ENCODE results near the gene LACTBL1. TPM values are rescaled to one million over a fixed set of nuclear protein-coding genes. Genes with fewer than 3 reads are reported as not detected.

The LACTBL1 gene
- total and polyA plus RNA-seq, 5 donors = not detected

DNA sequence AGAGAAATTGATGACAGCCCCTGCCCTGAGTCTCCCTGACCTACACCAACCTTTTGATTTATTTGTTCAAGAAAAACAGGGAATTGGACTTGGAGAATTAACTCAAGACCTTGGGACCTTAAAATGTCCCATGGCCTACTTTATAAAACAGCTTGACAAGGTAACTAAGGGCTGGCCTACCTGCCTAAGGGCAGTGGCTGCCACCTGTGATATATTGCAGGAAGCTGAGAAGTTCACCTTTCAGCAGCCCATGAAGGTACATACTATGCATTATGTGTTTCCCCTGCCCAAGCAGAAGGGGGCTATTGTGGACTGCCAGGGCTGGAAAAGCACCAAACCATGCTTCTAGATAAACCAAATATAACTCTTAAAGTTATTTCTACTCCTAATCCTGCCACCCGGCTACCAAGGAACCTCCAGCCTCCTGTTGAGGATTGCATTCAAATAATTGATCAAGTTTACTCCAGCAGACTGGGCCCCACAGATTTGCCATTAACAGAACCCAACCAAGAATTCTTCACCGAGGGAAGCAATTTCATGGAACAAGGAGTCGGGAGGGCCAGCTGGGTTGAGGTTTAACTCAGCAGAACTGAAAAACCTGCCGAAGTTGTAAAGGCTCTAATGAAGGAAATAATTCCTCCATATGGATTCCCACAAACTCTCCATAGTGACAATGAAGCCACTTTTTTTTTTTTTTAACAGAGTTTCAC, 28.2 kb downstream of the LACTBL1 start:
- H3K4me3 ChIP-seq (ENCODE audit: low read length) = no peak overlapping the region
- no peaks in the 10 kb centered on the region for H3K27me3 ChIP-seq (ENCODE audit: control insufficient read depth, insufficient read depth)
- intact Hi-C loops (cut with DNase I) = no loop called here
- H3K9me3 ChIP-seq (ENCODE audit: control insufficient read depth, low read length) = no peaks in the 10 kb centered on the region
- no peak overlapping the region for H3K27ac ChIP-seq (ENCODE audit: low read length)
- 84% methylated on average over 4 of the region's 4 CpGs for WGBS
- H3K4me1 ChIP-seq (ENCODE audit: control insufficient read depth, insufficient read depth, low read length) = no peaks in the 10 kb centered on the region
- ATAC-seq (no peak), DNase-seq (no peak)

DNA sequence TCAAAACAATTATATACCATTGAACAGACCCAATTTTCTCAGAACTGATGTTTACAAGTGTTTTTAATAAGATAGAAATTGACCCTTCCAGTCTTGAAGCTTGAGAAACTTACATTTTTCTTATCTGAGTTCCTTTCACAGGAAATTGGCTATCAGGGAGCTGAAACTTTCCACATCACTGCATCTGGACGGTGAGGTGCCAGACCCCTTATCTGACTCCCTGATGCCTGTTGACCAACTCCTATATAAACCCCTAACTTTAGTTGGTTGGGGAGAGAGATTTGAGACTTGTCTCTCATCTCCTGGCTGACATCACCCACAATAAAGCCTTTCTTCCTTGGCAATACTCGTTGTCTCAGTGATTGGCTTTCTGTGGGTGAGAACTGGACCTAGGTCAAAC, 31.4 kb downstream of the LACTBL1 start:
- Histone ChIP-seq H3K4me1 (ENCODE audit: control insufficient read depth, insufficient read depth, low read length) (no peaks in the 10 kb centered on the region), H3K9me3 (ENCODE audit: control insufficient read depth, low read length) (no peaks in the 10 kb centered on the region), H3K27me3 (ENCODE audit: control insufficient read depth, insufficient read depth) (no peaks in the 10 kb centered on the region), H3K4me3 (ENCODE audit: low read length) (no peak overlapping the region), H3K27ac (ENCODE audit: low read length) (no peak overlapping the region)
- DNase-seq (no peak), ATAC-seq (no peak)
- 43% methylated on average over 2 of the region's 2 CpGs for WGBS
- intact Hi-C loops (cut with DNase I) = no loop called here

GRCh38 chr1:22936681-22937080, 36.0 kb downstream of the LACTBL1 start:
- intact Hi-C loops (cut with DNase I) = loop anchor here in 2 of 4 donors (10.0 kb wide), 2 partner anchors 232 to 262 kb away; no protein-coding TSS in a partner anchor
- Histone ChIP-seq H3K27me3 (ENCODE audit: control insufficient read depth, insufficient read depth) (no peaks in the 10 kb centered on the region), H3K4me3 (ENCODE audit: low read length) (no peak overlapping the region), H3K4me1 (ENCODE audit: control insufficient read depth, insufficient read depth, low read length) (no peaks in the 10 kb centered on the region), H3K9me3 (ENCODE audit: control insufficient read depth, low read length) (no peaks in the 10 kb centered on the region), H3K27ac (ENCODE audit: low read length) (no peak overlapping the region)
- 42% methylated on average over 2 of the region's 2 CpGs for WGBS
- no peak for DNase-seq
- ATAC-seq = no peak

DNA sequence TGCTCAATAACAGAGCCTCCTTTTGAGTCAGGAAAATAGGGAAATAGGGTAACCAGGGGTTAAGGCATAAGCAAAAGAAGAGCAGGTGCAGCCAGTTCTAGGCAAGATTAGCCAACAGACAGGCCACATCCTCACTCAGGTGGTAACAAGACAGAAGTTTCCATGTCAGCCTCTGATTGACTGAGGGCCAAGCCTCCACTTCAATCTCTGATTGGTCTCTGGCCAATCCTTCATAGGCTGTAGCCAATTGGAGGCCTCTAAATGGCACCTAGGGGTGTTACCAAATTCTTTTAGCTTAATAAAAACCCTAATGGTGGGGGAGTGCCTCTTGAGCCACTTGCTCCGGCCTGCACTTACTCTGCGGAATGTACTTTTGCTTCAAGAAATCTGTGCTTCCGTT, 37.2 kb downstream of the LACTBL1 start:
- no peak overlapping the region for H3K4me3 ChIP-seq (ENCODE audit: low read length)
- no peak overlapping the region for H3K27ac ChIP-seq (ENCODE audit: low read length)
- ATAC-seq (no peak), DNase-seq (no peak)
- no peaks in the 10 kb centered on the region for H3K9me3 ChIP-seq (ENCODE audit: control insufficient read depth, low read length)
- WGBS = 95% methylated on average over 3 of the region's 3 CpGs
- no peaks in the 10 kb centered on the region for H3K4me1 ChIP-seq (ENCODE audit: control insufficient read depth, insufficient read depth, low read length)
- no peaks in the 10 kb centered on the region for H3K27me3 ChIP-seq (ENCODE audit: control insufficient read depth, insufficient read depth)
- intact Hi-C loops (cut with DNase I) = loop anchor here in 2 of 4 donors (10.0 kb wide), 2 partner anchors 231 to 261 kb away; no protein-coding TSS in a partner anchor

GRCh38 chr1:22932803-22933470, 39.7 kb downstream of the LACTBL1 start:
- intact Hi-C loops (cut with DNase I) = loop anchor here in 2 of 4 donors (5.0 to 10.0 kb wide), 3 partner anchors 228 to 258 kb away; no protein-coding TSS in a partner anchor
- WGBS = 42% methylated on average over 4 of the region's 4 CpGs

GRCh38 chr1:22930240-22930912, 42.3 kb downstream of the LACTBL1 start:
- no peaks in the 10 kb centered on the region for H3K9me3 ChIP-seq (ENCODE audit: control insufficient read depth, low read length)
- intact Hi-C loops (cut with DNase I) = loop anchor here in 2 of 4 donors (2.0 to 10.0 kb wide), 4 partner anchors 226 to 256 kb away; no protein-coding TSS in a partner anchor
- no peak overlapping the region for H3K4me3 ChIP-seq (ENCODE audit: low read length)
- DNase-seq = peak; percentile 44 to 81 (median 78)
- WGBS = 31% methylated on average over 11 of the region's 11 CpGs
- H3K27me3 ChIP-seq (ENCODE audit: control insufficient read depth, insufficient read depth) = no peaks in the 10 kb centered on the region
- H3K4me1 ChIP-seq (ENCODE audit: control insufficient read depth, insufficient read depth, low read length) = peaks cover 3% of the 10 kb centered on the region
- H3K27ac ChIP-seq (ENCODE audit: low read length) = no peak overlapping the region
- peak; percentile 73 to 76 for ATAC-seq

More at GRCh38 chr1:22932803-22933470, 39.7 kb downstream of the LACTBL1 start:
- ATAC-seq (no peak), DNase-seq (no peak)
- Histone ChIP-seq H3K27me3 (ENCODE audit: control insufficient read depth, insufficient read depth) (no peaks in the 10 kb centered on the region), H3K4me3 (ENCODE audit: low read length) (no peak overlapping the region), H3K27ac (ENCODE audit: low read length) (no peak overlapping the region), H3K4me1 (ENCODE audit: control insufficient read depth, insufficient read depth, low read length) (peaks cover 3% of the 10 kb centered on the region), H3K9me3 (ENCODE audit: control insufficient read depth, low read length) (no peaks in the 10 kb centered on the region)

GRCh38 chr1:22925111-22925510, 47.6 kb downstream of the LACTBL1 start:
- 64% methylated on average over 9 of the region's 9 CpGs for WGBS
- no peak for ATAC-seq
- DNase-seq = no peak

DNA sequence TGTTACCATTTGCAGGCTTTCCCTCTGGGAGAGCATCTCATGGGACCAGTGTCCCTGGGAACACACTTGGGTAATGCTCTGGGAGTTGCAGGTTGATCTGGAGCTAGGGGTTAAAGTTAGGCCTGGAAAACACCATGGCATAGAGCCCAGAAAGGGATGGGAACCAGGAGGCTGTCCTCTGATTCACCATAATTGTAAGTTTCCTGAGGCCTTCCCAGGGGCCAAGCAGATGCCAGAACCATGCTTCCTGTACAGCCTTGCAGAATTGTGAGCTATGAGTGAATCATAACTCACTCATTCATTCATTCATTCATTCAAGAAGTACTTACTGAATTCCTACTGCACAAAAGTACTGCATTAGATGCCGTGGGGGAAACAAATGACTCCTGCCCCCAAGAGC, 50.0 kb downstream of the LACTBL1 start:
- DNase-seq (no peak), ATAC-seq (no peak)
- WGBS = 97% methylated on average over 1 of the region's 1 CpG
- Histone ChIP-seq H3K4me3 (ENCODE audit: low read length) (no peak overlapping the region), H3K27me3 (ENCODE audit: control insufficient read depth, insufficient read depth) (no peaks in the 10 kb centered on the region), H3K4me1 (ENCODE audit: control insufficient read depth, insufficient read depth, low read length) (no peaks in the 10 kb centered on the region), H3K9me3 (ENCODE audit: control insufficient read depth, low read length) (no peaks in the 10 kb centered on the region), H3K27ac (ENCODE audit: low read length) (no peak overlapping the region)
- intact Hi-C loops (cut with DNase I) = loop anchor here in 1 of 4 donors (10.0 kb wide), 1 partner anchor 218 kb away; no protein-coding TSS in a partner anchor

More at GRCh38 chr1:22925111-22925510, 47.6 kb downstream of the LACTBL1 start:
- intact Hi-C loops (cut with DNase I) = loop anchor here in 1 of 4 donors (10.0 kb wide), 1 partner anchor 220 kb away; no protein-coding TSS in a partner anchor
- H3K9me3 ChIP-seq (ENCODE audit: control insufficient read depth, low read length) = no peaks in the 10 kb centered on the region
- H3K4me1 ChIP-seq (ENCODE audit: control insufficient read depth, insufficient read depth, low read length) = peaks cover 3% of the 10 kb centered on the region
- H3K27me3 ChIP-seq (ENCODE audit: control insufficient read depth, insufficient read depth) = no peaks in the 10 kb centered on the region
- H3K27ac ChIP-seq (ENCODE audit: low read length) = no peak overlapping the region
- H3K4me3 ChIP-seq (ENCODE audit: low read length) = no peak overlapping the region

- 49% methylated on average over 8 of the region's 8 CpGs for WGBS
- ATAC-seq (peak; percentile 43 to 71), DNase-seq (no peak)
- H3K9me3 ChIP-seq (ENCODE audit: control insufficient read depth, low read length) = no peaks in the 10 kb centered on the region
- no peak overlapping the region for H3K4me3 ChIP-seq (ENCODE audit: low read length)
- no peaks in the 10 kb centered on the region for H3K4me1 ChIP-seq (ENCODE audit: control insufficient read depth, insufficient read depth, low read length)
- H3K27me3 ChIP-seq (ENCODE audit: control insufficient read depth, insufficient read depth) = no peaks in the 10 kb centered on the region
- H3K27ac ChIP-seq (ENCODE audit: low read length) = peak overlapping the region; percentile 73
- intact Hi-C loops (cut with DNase I) = loop anchor here in 1 of 4 donors (10.0 kb wide), 1 partner anchor 217 kb away; no protein-coding TSS in a partner anchor
These were observed 51.1 kb downstream of the LACTBL1 start for GRCh38 chr1:22921452-22922126.

GRCh38 chr1:22920734-22921451, 51.8 kb downstream of the LACTBL1 start:
- Histone ChIP-seq H3K4me3 (ENCODE audit: low read length) (no peak overlapping the region), H3K27ac (ENCODE audit: low read length) (peak overlapping the region; percentile 46), H3K4me1 (ENCODE audit: control insufficient read depth, insufficient read depth, low read length) (no peaks in the 10 kb centered on the region), H3K9me3 (ENCODE audit: control insufficient read depth, low read length) (no peaks in the 10 kb centered on the region), H3K27me3 (ENCODE audit: control insufficient read depth, insufficient read depth) (no peaks in the 10 kb centered on the region)
- DNase-seq (peak in 2 of 3 donors; percentile 65 to 78), ATAC-seq (peak; percentile 71 to 83)
- WGBS = 48% methylated on average over 8 of the region's 8 CpGs
- intact Hi-C loops (cut with DNase I) = loop anchor here in 1 of 4 donors (10.0 kb wide), 1 partner anchor 216 kb away; no protein-coding TSS in a partner anchor

All from right cardiac atrium (tissue), 5 donors.